Progenitor cell of endocrine pancreas (in vitro differentiated cells): Measurements from ENCODE around the gene LEO1. TPM values are rescaled to one million over a fixed set of nuclear protein-coding genes. Genes with fewer than 3 reads are reported as not detected.

Experiments used
- DNase-seq: peaks from one replicate; pipeline ENCODE4 v3.0.0; 2021; ENCODE audit warnings: low spot score; ENCODE audit not compliant: unreplicated experiment
- H3K27ac Mint-ChIP-seq: 2 replicates; pipeline ENCODE4 v1.8.0; 2021; ENCODE audit warnings: mild to moderate bottlenecking, moderate library complexity, mixed read lengths
- H3K27me3 Mint-ChIP-seq: 2 replicates; pipeline ENCODE4 v1.8.0; 2021; ENCODE audit warnings: mixed read lengths
- H3K36me3 Mint-ChIP-seq: 2 replicates; pipeline ENCODE4 v1.8.0; 2022; ENCODE audit warnings: mixed read lengths; ENCODE audit not compliant: insufficient read depth
- H3K4me1 Mint-ChIP-seq: 2 replicates; pipeline ENCODE4 v1.8.0; 2021; ENCODE audit warnings: low read depth, mixed read lengths
- H3K4me3 Mint-ChIP-seq: 2 replicates; pipeline ENCODE4 v1.8.0; 2021; ENCODE audit warnings: low read depth, mild to moderate bottlenecking, moderate library complexity, mixed read lengths
- H3K9me3 Mint-ChIP-seq: 2 replicates; pipeline ENCODE4 v1.8.0; 2021; ENCODE audit warnings: low read depth, mixed read lengths
- CTCF ChIP-seq: fragments of 200-600 bp; sonication (generic); IDR thresholded peaks from one replicate; pipeline ENCODE4 v1.5.0; 2021; ENCODE audit warnings: antibody characterized with exemption, mild to moderate bottlenecking; ENCODE audit not compliant: unreplicated experiment
- total RNA-seq: library from RNA; stranded (reverse); gene quantifications from 2 replicates; pipeline ENCODE4 v1.2.1, GENCODE V29; 2021

LEO1 gene
- total RNA-seq, 1 donor from 2014 or later: 25.7 TPM

GRCh38 chr15:51912528-51912927, 59.0 kb downstream of the LEO1 start:
- Mint-ChIP-seq H3K27me3 (no peaks in the 10 kb centered on the region), H3K4me3 (no peak overlapping the region), H3K9me3 (no peaks in the 10 kb centered on the region), H3K27ac (no peak overlapping the region), H3K36me3 (peaks cover 11% of the 10 kb centered on the region), H3K4me1 (peaks cover 2% of the 10 kb centered on the region)
- DNase-seq: no peak
- TF ChIP-seq CTCF: no peak

- Mint-ChIP-seq H3K27ac (no peak overlapping the region), H3K4me3 (no peak overlapping the region), H3K27me3 (no peaks in the 10 kb centered on the region), H3K9me3 (no peaks in the 10 kb centered on the region), H3K4me1 (peaks cover 2% of the 10 kb centered on the region), H3K36me3 (peaks cover 22% of the 10 kb centered on the region)
- DNase-seq: no peak
- no peak for TF ChIP-seq CTCF
Measured at GRCh38 chr15:51909584-51909983, 62.0 kb downstream of the LEO1 start.

- H3K9me3 Mint-ChIP-seq: no peaks in the 10 kb centered on the region
- no peak overlapping the region for H3K4me3 Mint-ChIP-seq
- H3K36me3 Mint-ChIP-seq: peaks cover 27% of the 10 kb centered on the region
- TF ChIP-seq CTCF: no peak
- no peaks in the 10 kb centered on the region for H3K27me3 Mint-ChIP-seq
- H3K27ac Mint-ChIP-seq: no peak overlapping the region
- no peak for DNase-seq
- peaks cover 2% of the 10 kb centered on the region for H3K4me1 Mint-ChIP-seq
Measured at GRCh38 chr15:51908316-51908715, 63.3 kb downstream of the LEO1 start.

GRCh38 chr15:51907136-51907862, 64.3 kb downstream of the LEO1 start:
- Mint-ChIP-seq H3K27me3 (no peaks in the 10 kb centered on the region), H3K36me3 (peaks cover 28% of the 10 kb centered on the region), H3K4me3 (no peak overlapping the region), H3K9me3 (no peaks in the 10 kb centered on the region), H3K27ac (no peak overlapping the region), H3K4me1 (peaks cover 2% of the 10 kb centered on the region)
- TF ChIP-seq CTCF: peak; percentile 28
- DNase-seq: no peak

GRCh38 chr15:51904931-51905330, 66.6 kb downstream of the LEO1 start:
- no peak overlapping the region for H3K4me3 Mint-ChIP-seq
- H3K27ac Mint-ChIP-seq: no peak overlapping the region

More at GRCh38 chr15:51904931-51905330, 66.6 kb downstream of the LEO1 start:
- DNase-seq: no peak
- Mint-ChIP-seq H3K27me3 (no peaks in the 10 kb centered on the region), H3K36me3 (peaks cover 37% of the 10 kb centered on the region), H3K9me3 (no peaks in the 10 kb centered on the region), H3K4me1 (no peaks in the 10 kb centered on the region)
- TF ChIP-seq CTCF: no peak
